PC-9 (cell line): ENCODE measurements around the gene PKNOX2.

Experiments
- CTCF ChIP-seq: fragments of 200-600 bp; sonication (generic); conservative IDR thresholded peaks from 2 replicates; pipeline ENCODE4 v1.6.1; 2017; ENCODE audit warnings: mixed run types, antibody characterized with exemption, mild to moderate bottlenecking, moderate library complexity
- EZH2 ChIP-seq: fragments of 200-600 bp; sonication (generic); IDR thresholded peaks from 2 replicates; pipeline ENCODE4 v1.8.0; 2017; ENCODE audit warnings: antibody characterized with exemption, low read depth

DNA sequence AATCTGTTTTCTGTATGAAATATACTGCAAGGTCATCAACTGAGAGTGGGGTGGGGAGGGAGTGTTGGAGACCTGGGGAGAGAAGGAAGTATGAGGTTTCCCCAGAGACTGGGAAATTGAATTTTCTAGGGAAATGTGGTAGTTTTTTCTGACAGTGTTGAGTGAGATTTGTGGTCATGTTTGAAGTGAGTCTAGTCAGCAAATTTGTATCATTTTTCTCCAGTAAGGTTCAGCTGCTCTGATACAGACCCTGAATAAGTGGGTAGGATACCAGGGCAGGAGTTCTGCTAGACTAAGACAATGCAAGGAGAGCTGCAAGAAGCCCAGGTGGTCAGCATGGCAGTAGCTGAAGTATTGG is 112.0 kb downstream of the PKNOX2 start:
- TF ChIP-seq CTCF (no peak), EZH2 (no peak)
